H1 (cell line): Measurements from ENCODE around the gene LENG9. TPM values are rescaled to one million over a fixed set of nuclear protein-coding genes. Genes with fewer than 3 reads are reported as not detected.

Source experiments
- ASH2L ChIP-seq: fragments of 200-600, 300-600 bp; sonication (generic); IDR thresholded peaks from one replicate; pipeline ENCODE4 v1.7.1; 2017; ENCODE audit warnings: low read length
- CBX5 ChIP-seq: fragments of 300-800, 300-1000 bp; sonication (generic); IDR thresholded peaks from 2 replicates; pipeline ENCODE4 v1.7.1; 2016; ENCODE audit warnings: antibody characterized with exemption, low read length, low read depth
- KDM4A ChIP-seq: IDR thresholded peaks from one replicate; pipeline ENCODE4 v1.7.1; 2012; ENCODE audit warnings: low read depth, mild to moderate bottlenecking, moderate library complexity, low read length, inconsistent platforms; ENCODE audit not compliant: severe bottlenecking
- SIN3A ChIP-seq, 2 experiments: IDR thresholded peaks in 1 of 2; conservative IDR thresholded peaks in 1 of 2; 2 replicates each; pipeline ENCODE4 v1.6.1; 2011 to 2012; ENCODE audit warnings: low read length in 2 of 2, improper control_type of control experiment in 1 of 2, low read depth in 1 of 2, mild to moderate bottlenecking in 1 of 2
- TCF12 ChIP-seq: IDR thresholded peaks from 2 replicates; pipeline ENCODE4 v1.6.1; 2011; ENCODE audit warnings: low read depth, mild to moderate bottlenecking, low read length
- polyA plus RNA-seq, 7 experiments: library from polyadenylated mRNA; depleted of rRNA in 3 of 7; stranded (reverse) in 5 of 7; unstranded in 2 of 7; fragments of >200 nt in 5 of 7; fragments of 200-250 nt in 2 of 7; gene quantifications; 1 replicate in 5 of 7; 2 replicates in 1 of 7; 4 replicates in 1 of 7; pipeline versions ENCODE4 v1.2.1 to v1.2.3, GENCODE V29; 2011 to 2013; ENCODE audit warnings: missing spikeins in 2 of 7, mixed read lengths in 2 of 7
- small RNA-seq: library from polyadenylated mRNA; stranded (forward); fragments of <200 nt; extraction: miRNeasy Mini kit (QIAGEN cat#:217004); gene quantifications from one replicate; pipeline ENCODE3, GENCODE V24; 2013; ENCODE audit not compliant: insufficient read depth
- total RNA-seq: library from RNA; stranded (reverse); fragmentation: NEBNext Ultra II Directional; extraction: Animal tissue kit (Norgen Biotek cat#: 25700); gene quantifications from 2 replicates; pipeline ENCODE4 v1.2.1, GENCODE V29; 2021

Gene LENG9
- total and polyA plus RNA-seq, 2 of the 8 experiments (the other 6 are each of a cell fraction or from before 2014, with no cell fraction given): 1.6 to 3.9 TPM

DNA sequence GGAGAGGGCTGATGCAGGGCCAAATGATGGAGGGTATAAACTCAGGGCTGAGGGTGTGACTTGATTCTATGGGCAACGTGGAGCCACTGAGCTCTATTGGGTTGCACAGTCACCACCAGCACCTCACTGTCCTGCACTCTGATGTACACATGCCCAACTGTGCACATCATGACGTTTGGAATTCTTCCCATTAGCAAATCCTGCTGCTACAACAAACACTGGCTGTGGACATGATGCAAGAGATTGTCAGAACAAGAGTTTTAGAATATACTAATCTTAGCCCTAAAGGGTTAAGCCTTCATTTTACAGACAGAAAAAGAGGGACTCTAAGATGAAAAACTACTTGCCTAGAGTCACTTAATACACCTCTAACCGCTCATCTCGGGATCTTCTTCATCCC is 50.7 kb downstream of the LENG9 start (continued):
- no peak for TF ChIP-seq TCF12
- no peak for TF ChIP-seq SIN3A (conservative IDR thresholded peaks at IDR 0.05 in 1 of 2, IDR thresholded peaks at IDR 0.05 in 1 of 2; ENCODE audit: low read depth in 1 of 2, low read length in 2 of 2)
- TF ChIP-seq CBX5: no peak
- TF ChIP-seq KDM4A: no peak
- TF ChIP-seq ASH2L: no peak

Small RNA genes lying within 50 kb of the gene (small RNA-seq; reads per million reads assigned to genes)
- not detected for gene AC245884.3

Other genes with a start within 250 kb of the LENG9 start
- gene LILRB3, start 240.8 kb downstream of the LENG9 start, total RNA-seq: not detected in 2 replicates
- gene LILRB3, start 240.8 kb downstream of the LENG9 start, polyA plus RNA-seq (2011; rRNA removed): not detected in 2 replicates
- not detected in 2 replicates for gene LILRA6, start 221.0 kb downstream of the LENG9 start, total RNA-seq
- gene LILRA6, start 221.0 kb downstream of the LENG9 start, polyA plus RNA-seq (2011; rRNA removed): not detected in 2 replicates
- gene LILRB5, start 206.5 kb downstream of the LENG9 start, total RNA-seq: not detected in 2 replicates
- gene LILRB5, start 206.5 kb downstream of the LENG9 start, polyA plus RNA-seq (2011; rRNA removed): 0.05 and 0.06 TPM in 2 replicates
- gene LILRB2, start 182.7 kb downstream of the LENG9 start, total RNA-seq: not detected in 2 replicates
- not detected in 2 replicates for gene LILRB2, start 182.7 kb downstream of the LENG9 start, polyA plus RNA-seq (2011; rRNA removed)
- gene LILRA5, start 150.6 kb downstream of the LENG9 start, total RNA-seq: not detected in 2 replicates
- not detected in 2 replicates for gene LILRA5, start 150.6 kb downstream of the LENG9 start, polyA plus RNA-seq (2011; rRNA removed)
- gene LILRA4, start 124.6 kb downstream of the LENG9 start, total RNA-seq: not detected in 2 replicates
- not detected in 2 replicates for gene LILRA4, start 124.6 kb downstream of the LENG9 start, polyA plus RNA-seq (2011; rRNA removed)
- gene LAIR1, start 98.8 kb downstream of the LENG9 start, total RNA-seq: not detected in 2 replicates
- gene LAIR1, start 98.8 kb downstream of the LENG9 start, polyA plus RNA-seq (2011; rRNA removed): 0.13 and 0.18 TPM in 2 replicates
- gene TTYH1, start 48.3 kb downstream of the LENG9 start, total RNA-seq: 24.3 and 26.7 TPM in 2 replicates
- gene TTYH1, start 48.3 kb downstream of the LENG9 start, polyA plus RNA-seq (2011; rRNA removed): 46.5 and 92.1 TPM in 2 replicates
- 108 TPM in 2 replicates for gene LENG8, start 14.6 kb downstream of the LENG9 start, total RNA-seq
- 62.2 and 113 TPM in 2 replicates for gene LENG8, start 14.6 kb downstream of the LENG9 start, polyA plus RNA-seq (2011; rRNA removed)
- gene CDC42EP5, start 9.5 kb upstream of the LENG9 start, total RNA-seq: 2.1 and 4.8 TPM in 2 replicates
- 1.8 and 4.2 TPM in 2 replicates for gene CDC42EP5, start 9.5 kb upstream of the LENG9 start, polyA plus RNA-seq (2011; rRNA removed)
- gene LAIR2, start 39.1 kb upstream of the LENG9 start, total RNA-seq: not detected in 2 replicates
- not detected in 2 replicates for gene LAIR2, start 39.1 kb upstream of the LENG9 start, polyA plus RNA-seq (2011; rRNA removed)
- not detected in 2 replicates for gene LILRA2, start 110.0 kb upstream of the LENG9 start, total RNA-seq
- not detected in 2 replicates for gene LILRA2, start 110.0 kb upstream of the LENG9 start, polyA plus RNA-seq (2011; rRNA removed)
- not detected in 2 replicates for gene LILRA1, start 129.9 kb upstream of the LENG9 start, total RNA-seq
- not detected in 2 replicates for gene LILRA1, start 129.9 kb upstream of the LENG9 start, polyA plus RNA-seq (2011; rRNA removed)
- gene LILRB1, start 166.7 kb upstream of the LENG9 start, total RNA-seq: not detected in 2 replicates
- gene LILRB1, start 166.7 kb upstream of the LENG9 start, polyA plus RNA-seq (2011; rRNA removed): not detected in 2 replicates
- gene LILRB4, start 199.2 kb upstream of the LENG9 start, total RNA-seq: not detected in 2 replicates
- gene LILRB4, start 199.2 kb upstream of the LENG9 start, polyA plus RNA-seq (2011; rRNA removed): not detected in 2 replicates